A673 (cell line): ENCODE data around the gene OSTN. TPM values are rescaled to one million over a fixed set of nuclear protein-coding genes. Genes with fewer than 3 reads are reported as not detected.

Source experiments
- BruUV-seq: library from RNA; stranded (reverse); fragments of 400-500 nt; replicated peaks from 2 replicates; lab custom pipeline; 2021; lab: Mats Ljungman, UMichigan
- CTCF ChIA-PET: fragments of 300-600 bp; sonication (Branson Sonifier 250); formaldehyde crosslinking; loops from one replicate; lab custom pipeline; 2022; ENCODE audit warnings: antibody characterized with exemption; lab: Charles Lee
- POLR2A ChIA-PET: fragments of 300-600 bp; sonication (Branson Sonifier 250); formaldehyde crosslinking; loops from one replicate; lab custom pipeline; 2022; ENCODE audit warnings: antibody characterized with exemption; ENCODE audit not compliant: low non-redundant PET; lab: Charles Lee
- DNase-seq: peaks from one replicate; pipeline ENCODE4 v3.0.0-alpha.2; 2015; ENCODE audit warnings: low spot score
- H3K27ac ChIP-seq: fragments of 200-600 bp; sonication (generic); 2 replicates; pipeline ENCODE4 v1.5.1; 2016; ENCODE audit warnings: mixed run types, low read depth, mild to moderate bottlenecking, mixed read lengths, antibody characterized with exemption, low read length; ENCODE audit not compliant: poor library complexity, severe bottlenecking
- H3K27me3 ChIP-seq: fragments of 200-600 bp; sonication (generic); replicated peaks from 2 replicates; pipeline ENCODE4 v1.6.1; 2017; ENCODE audit warnings: mixed run types, low read depth, mild to moderate bottlenecking, mixed read lengths, antibody characterized with exemption, low read length; ENCODE audit not compliant: insufficient read depth, poor library complexity
- H3K36me3 ChIP-seq: fragments of 200-600 bp; sonication (generic); 2 replicates; pipeline ENCODE4 v1.6.1; 2016; ENCODE audit warnings: mixed run types, mild to moderate bottlenecking, mixed read lengths, antibody characterized with exemption, low read length; ENCODE audit not compliant: insufficient read depth, poor library complexity, severe bottlenecking
- H3K4me1 ChIP-seq: fragments of 200-600 bp; sonication (generic); 2 replicates; pipeline ENCODE4 v1.6.1; 2017; ENCODE audit warnings: mixed run types, mild to moderate bottlenecking, mixed read lengths, antibody characterized with exemption, low read length; ENCODE audit not compliant: insufficient read depth, poor library complexity, severe bottlenecking
- H3K4me3 ChIP-seq: fragments of 200-600 bp; sonication (generic); 2 replicates; pipeline ENCODE4 v1.5.1; 2016; ENCODE audit warnings: low read depth, mixed run types, mild to moderate bottlenecking, mixed read lengths, low read length; ENCODE audit not compliant: poor library complexity, severe bottlenecking
- H3K9me3 ChIP-seq: fragments of 200-600 bp; sonication (generic); 2 replicates; pipeline ENCODE4 v1.6.1; 2016; ENCODE audit warnings: mixed run types, low read depth, mild to moderate bottlenecking, mixed read lengths, antibody characterized with exemption, low read length; ENCODE audit not compliant: poor library complexity, severe bottlenecking
- CTCF ChIP-seq: fragments of 300-800, 200-600 bp; sonication (generic); conservative IDR thresholded peaks from 2 replicates; pipeline ENCODE4 v1.5.1; 2017; ENCODE audit warnings: low read depth, mild to moderate bottlenecking, antibody characterized with exemption, low read length, moderate library complexity, mixed read lengths
- EZH2 ChIP-seq: fragments of 200-600 bp; sonication (generic); IDR thresholded peaks from 2 replicates; pipeline ENCODE4 v1.6.1; 2017; ENCODE audit warnings: borderline replicate concordance, low read depth, mild to moderate bottlenecking, mixed read lengths, antibody characterized with exemption, low read length; ENCODE audit not compliant: poor library complexity, severe bottlenecking
- intact Hi-C: fragments of 100-400 bp; cut with micrococcal nuclease; formaldehyde crosslinking; loops from one replicate; pipeline ENCODE4 v1.10.0; 2022; ENCODE audit not compliant: unreplicated experiment
- total RNA-seq: library from RNA; stranded (reverse); gene quantifications from 2 replicates; pipeline ENCODE4 v1.2.3, GENCODE V29; 2021

The OSTN gene
- total RNA-seq, 1 experiment from 2014 or later = not detected

GRCh38 chr3:191302451-191302850 lies 103.4 kb downstream of the OSTN start:
- Histone ChIP-seq H3K9me3 (no peaks in the 10 kb centered on the region), H3K4me1 (no peaks in the 10 kb centered on the region), H3K27ac (no peak overlapping the region), H3K27me3 (no peaks in the 10 kb centered on the region), H3K4me3 (no peak overlapping the region), H3K36me3 (no peaks in the 10 kb centered on the region)
- CTCF ChIA-PET = no interaction called here
- DNase-seq = no peak
- intact Hi-C loops = no loop called here
- TF ChIP-seq CTCF = no peak
- TF ChIP-seq EZH2 = no peak
- POLR2A ChIA-PET = no interaction called here
- no TSS peak for BruUV-seq

- BruUV-seq = no TSS peak
- Histone ChIP-seq H3K9me3 (no peaks in the 10 kb centered on the region), H3K27ac (no peak overlapping the region), H3K4me1 (no peaks in the 10 kb centered on the region), H3K4me3 (no peak overlapping the region), H3K27me3 (no peaks in the 10 kb centered on the region), H3K36me3 (no peaks in the 10 kb centered on the region)
- ChIA-PET POLR2A (no interaction called here), CTCF (no interaction called here)
- intact Hi-C loops = no loop called here
- no peak for DNase-seq
- TF ChIP-seq CTCF = no peak
- no peak for TF ChIP-seq EZH2
Observed at GRCh38 chr3:191303596-191303995, 104.6 kb downstream of the OSTN start.

- intact Hi-C loops = no loop called here
- CTCF ChIA-PET = no interaction called here
- no peak overlapping the region for H3K27ac ChIP-seq
- H3K4me3 ChIP-seq = no peak overlapping the region
- no TSS peak for BruUV-seq
- no peaks in the 10 kb centered on the region for H3K4me1 ChIP-seq
- POLR2A ChIA-PET = no interaction called here
- no peaks in the 10 kb centered on the region for H3K9me3 ChIP-seq
- DNase-seq = no peak
- no peaks in the 10 kb centered on the region for H3K27me3 ChIP-seq
- no peak for TF ChIP-seq CTCF
- TF ChIP-seq EZH2 = no peak
- no peaks in the 10 kb centered on the region for H3K36me3 ChIP-seq
Observed at GRCh38 chr3:191306428-191306827, 107.4 kb downstream of the OSTN start.
